ENCODE data around the gene OR10P1. TPM values are rescaled to one million over a fixed set of nuclear protein-coding genes. Genes with fewer than 3 reads are reported as not detected.

The OR10P1 gene
- total RNA-seq, 4 donors from 2014 or later: not detected

DNA sequence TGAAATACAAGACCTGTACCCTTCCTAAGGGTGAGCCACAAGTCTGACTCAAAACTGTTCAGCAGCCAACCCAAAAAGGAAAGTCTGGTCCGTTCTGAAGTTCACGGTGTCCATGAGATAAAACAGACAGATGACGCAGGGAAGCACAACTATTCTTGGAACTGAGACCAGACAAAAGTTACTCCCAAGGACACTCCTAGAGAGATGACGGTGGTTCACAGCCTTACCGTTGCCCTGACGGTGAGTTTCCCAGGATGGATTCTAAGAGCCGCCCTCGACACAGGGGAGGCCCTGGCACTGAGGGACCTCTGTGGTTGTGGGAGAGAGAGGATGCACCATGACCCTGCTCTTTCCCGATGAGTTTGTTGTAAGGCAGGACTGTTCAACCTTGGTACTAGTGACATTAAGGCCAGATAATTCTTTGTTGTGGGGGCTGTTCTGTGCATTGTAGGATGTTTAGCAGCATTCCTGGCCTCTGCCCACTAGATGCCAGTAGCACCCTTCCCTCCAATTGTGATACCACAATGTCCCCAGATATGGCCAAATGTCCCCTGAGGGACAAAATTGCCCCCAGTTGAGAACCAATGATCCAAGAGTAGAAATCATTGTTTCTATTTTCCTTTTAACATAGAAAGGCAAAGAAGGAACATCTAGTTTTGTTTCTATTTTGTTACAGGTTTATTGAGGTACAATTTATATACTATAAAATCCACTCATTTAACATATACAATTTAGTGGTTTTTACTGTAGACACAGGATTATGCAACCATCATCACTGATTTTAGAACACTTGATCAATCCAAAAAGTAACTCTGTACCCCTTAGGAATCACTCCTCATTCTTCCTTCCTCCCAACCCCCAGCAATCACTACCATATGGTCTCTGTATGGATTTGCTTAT lies 23.0 kb downstream of the OR10P1 start:
- H3K4me3 ChIP-seq: no peak overlapping the region
- no peaks in the 10 kb centered on the region for H3K27me3 ChIP-seq
- H3K4me1 ChIP-seq: peaks cover 0 to 12% (median 0%) of the 10 kb centered on the region in 3 donors
- peak overlapping the region; percentile 39 to 83 (median 71) for H3K27ac ChIP-seq
- no peak for TF ChIP-seq POLR2A (IDR thresholded peaks at IDR 0.05)
- TF ChIP-seq, protein P1, sequence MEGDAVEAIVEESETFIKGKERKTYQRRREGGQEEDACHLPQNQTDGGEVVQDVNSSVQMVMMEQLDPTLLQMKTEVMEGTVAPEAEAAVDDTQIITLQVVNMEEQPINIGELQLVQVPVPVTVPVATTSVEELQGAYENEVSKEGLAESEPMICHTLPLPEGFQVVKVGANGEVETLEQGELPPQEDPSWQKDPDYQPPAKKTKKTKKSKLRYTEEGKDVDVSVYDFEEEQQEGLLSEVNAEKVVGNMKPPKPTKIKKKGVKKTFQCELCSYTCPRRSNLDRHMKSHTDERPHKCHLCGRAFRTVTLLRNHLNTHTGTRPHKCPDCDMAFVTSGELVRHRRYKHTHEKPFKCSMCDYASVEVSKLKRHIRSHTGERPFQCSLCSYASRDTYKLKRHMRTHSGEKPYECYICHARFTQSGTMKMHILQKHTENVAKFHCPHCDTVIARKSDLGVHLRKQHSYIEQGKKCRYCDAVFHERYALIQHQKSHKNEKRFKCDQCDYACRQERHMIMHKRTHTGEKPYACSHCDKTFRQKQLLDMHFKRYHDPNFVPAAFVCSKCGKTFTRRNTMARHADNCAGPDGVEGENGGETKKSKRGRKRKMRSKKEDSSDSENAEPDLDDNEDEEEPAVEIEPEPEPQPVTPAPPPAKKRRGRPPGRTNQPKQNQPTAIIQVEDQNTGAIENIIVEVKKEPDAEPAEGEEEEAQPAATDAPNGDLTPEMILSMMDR (IDR thresholded peaks at IDR 0.05): peak in 2 of 4 experiments; percentile 18 to 48
- peak; percentile 39 for TF ChIP-seq EP300 (IDR thresholded peaks at IDR 0.05)
- peak; percentile 69 for TF ChIP-seq POLR2AphosphoS5 (IDR thresholded peaks at IDR 0.05)
- 35 to 53% methylated on average over 3 to 5 of the region's 9 CpGs for WGBS, 2 donors (ENCODE audit: low coverage in 1 of 2)
- H3K36me3 ChIP-seq: no peaks in the 10 kb centered on the region
- ATAC-seq: peak; percentile 64
- no peaks in the 10 kb centered on the region for H3K9me3 ChIP-seq

- Histone ChIP-seq H3K27ac (no peak overlapping the region), H3K9me3 (no peaks in the 10 kb centered on the region), H3K4me3 (no peak overlapping the region), H3K27me3 (no peaks in the 10 kb centered on the region), H3K4me1 (peaks cover 0 to 12% (median 0%) of the 10 kb centered on the region in 3 donors), H3K36me3 (no peaks in the 10 kb centered on the region)
- no peak for ATAC-seq
- WGBS, 2 donors (ENCODE audit: low coverage in 1 of 2): 71% methylated on average over 1 of the region's 1 CpG; no CpG with 5 or more reads in 1 of the 2 donors
- TF ChIP-seq POLR2A (IDR thresholded peaks at IDR 0.05) (no peak), POLR2AphosphoS5 (IDR thresholded peaks at IDR 0.05) (no peak), EP300 (IDR thresholded peaks at IDR 0.05) (no peak)
- TF ChIP-seq, protein P1 (IDR thresholded peaks at IDR 0.05): no peak
Measured at GRCh38 chr12:55663391-55663790, 26.7 kb downstream of the OR10P1 start.

GRCh38 chr12:55664826-55665225 lies 28.1 kb downstream of the OR10P1 start:
- whole genome bisulfite sequencing, 2 donors (ENCODE audit: low coverage in 1 of 2): 90 to 94% methylated on average over 3 to 7 of the region's 10 CpGs
- Histone ChIP-seq H3K4me3 (no peak overlapping the region), H3K9me3 (no peaks in the 10 kb centered on the region), H3K4me1 (peaks cover 0 to under 1% (median 0%) of the 10 kb centered on the region in 3 donors), H3K36me3 (no peaks in the 10 kb centered on the region), H3K27me3 (no peaks in the 10 kb centered on the region), H3K27ac (no peak overlapping the region)
- TF ChIP-seq POLR2AphosphoS5 (IDR thresholded peaks at IDR 0.05) (no peak), EP300 (IDR thresholded peaks at IDR 0.05) (no peak), POLR2A (IDR thresholded peaks at IDR 0.05) (no peak)
- TF ChIP-seq, protein P1 (IDR thresholded peaks at IDR 0.05): no peak
- no peak for ATAC-seq

DNA sequence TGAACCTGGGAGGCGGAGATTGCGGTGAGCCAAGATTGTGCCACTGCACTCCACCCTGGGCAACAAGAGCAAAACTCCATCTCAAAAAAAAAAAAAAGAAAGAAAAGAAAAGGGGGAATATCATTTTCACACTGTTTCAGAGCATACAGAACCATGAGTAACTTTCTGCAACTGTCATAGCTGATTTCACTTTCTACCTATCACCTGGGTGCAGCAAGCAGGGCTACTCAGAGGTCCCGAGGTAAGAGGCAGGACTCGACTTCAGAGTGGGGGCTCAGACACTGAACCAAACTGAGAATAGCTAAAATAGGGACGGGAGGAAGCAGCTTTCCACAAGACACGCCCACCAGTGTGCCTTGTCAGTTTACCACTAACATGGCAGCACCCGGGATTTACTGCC lies 29.8 kb downstream of the OR10P1 start:
- no peaks in the 10 kb centered on the region for H3K36me3 ChIP-seq
- no peak overlapping the region for H3K27ac ChIP-seq
- TF ChIP-seq, protein P1 (IDR thresholded peaks at IDR 0.05): no peak
- no peak for TF ChIP-seq POLR2A (IDR thresholded peaks at IDR 0.05)
- TF ChIP-seq EP300 (IDR thresholded peaks at IDR 0.05): no peak
- TF ChIP-seq POLR2AphosphoS5 (IDR thresholded peaks at IDR 0.05): no peak
- H3K4me1 ChIP-seq: no peaks in the 10 kb centered on the region
- H3K4me3 ChIP-seq: no peak overlapping the region
- WGBS, 2 donors (ENCODE audit: low coverage in 1 of 2): 78% methylated on average over 7 of the region's 7 CpGs; no CpG with 5 or more reads in 1 of the 2 donors
- ATAC-seq: no peak
- no peaks in the 10 kb centered on the region for H3K27me3 ChIP-seq
- no peaks in the 10 kb centered on the region for H3K9me3 ChIP-seq

DNA sequence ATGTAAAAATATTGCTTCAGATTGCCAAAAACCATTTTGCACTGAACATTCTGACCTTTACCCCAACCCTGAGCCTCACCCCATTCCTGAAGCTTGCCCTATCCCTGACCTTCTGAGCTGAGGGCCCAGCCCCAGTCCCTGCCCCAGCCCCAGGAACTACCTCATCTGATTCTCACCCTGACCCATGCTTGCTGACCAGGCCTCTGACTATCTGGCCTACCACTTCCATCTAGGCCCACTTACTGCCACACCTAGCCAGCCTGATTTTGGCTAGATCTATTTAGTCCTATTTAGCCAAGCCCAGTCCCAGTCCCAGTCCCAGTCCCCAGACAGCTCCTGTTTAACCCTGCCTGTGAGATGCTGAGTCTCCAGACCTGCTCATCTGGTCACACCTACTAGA lies 33.6 kb downstream of the OR10P1 start:
- H3K27ac ChIP-seq: no peak overlapping the region
- no peaks in the 10 kb centered on the region for H3K36me3 ChIP-seq
- no peak for ATAC-seq
- no peaks in the 10 kb centered on the region for H3K4me1 ChIP-seq
- no peaks in the 10 kb centered on the region for H3K27me3 ChIP-seq
- TF ChIP-seq EP300 (IDR thresholded peaks at IDR 0.05) (no peak), POLR2A (IDR thresholded peaks at IDR 0.05) (no peak), POLR2AphosphoS5 (IDR thresholded peaks at IDR 0.05) (no peak)
- TF ChIP-seq, protein P1 (IDR thresholded peaks at IDR 0.05): no peak
- no peak overlapping the region for H3K4me3 ChIP-seq
- H3K9me3 ChIP-seq: no peaks in the 10 kb centered on the region

Data from gastroesophageal sphincter (tissue), 4 donors.